ENCODE measurements around the gene DDX23. TPM values are rescaled to one million over a fixed set of nuclear protein-coding genes. Genes with fewer than 3 reads are reported as not detected.

Gene DDX23
- total and polyA plus RNA-seq, 4 donors, result 36.6 to 86.7 (median 61.7) TPM

DNA sequence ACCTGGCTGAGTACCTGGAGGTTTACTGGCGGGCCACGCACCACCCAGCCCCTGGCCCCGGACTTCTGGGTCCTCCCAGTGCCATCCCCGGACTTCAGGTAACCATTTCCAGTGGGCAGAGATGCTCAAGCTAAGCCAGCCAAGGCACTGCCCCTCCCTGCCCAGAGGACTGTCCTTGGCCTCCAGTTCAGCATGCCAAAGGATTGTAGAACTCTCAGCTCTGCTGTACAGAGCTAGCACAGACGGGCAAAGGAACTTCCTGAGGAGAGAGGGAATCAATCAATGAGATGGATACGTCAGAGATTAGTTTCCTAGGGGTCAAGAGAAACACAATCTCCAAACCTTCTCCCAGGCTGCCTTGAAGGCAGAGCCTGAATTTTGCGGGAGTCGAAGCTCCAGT is 24.9 kb downstream of the DDX23 start:
- ATAC-seq (ENCODE audit: insufficient read depth, low FRiP score), result no peak
- H3K27ac ChIP-seq (ENCODE audit: low read depth in 1 of 2, low read length in 1 of 2), result no peak overlapping the region
- H3K9me3 ChIP-seq (ENCODE audit: control insufficient read depth in 4 of 4, insufficient read depth in 3 of 4, low read length in 3 of 4), result no peaks in the 10 kb centered on the region
- no peak overlapping the region for H3K4me3 ChIP-seq
- H3K9ac ChIP-seq (ENCODE audit: insufficient read depth in 1 of 2, low read length in 2 of 2), result no peak overlapping the region
- WGBS, 2 donors, result 86 to 87% methylated on average over 8 of the region's 8 CpGs
- TF ChIP-seq, protein P1, sequence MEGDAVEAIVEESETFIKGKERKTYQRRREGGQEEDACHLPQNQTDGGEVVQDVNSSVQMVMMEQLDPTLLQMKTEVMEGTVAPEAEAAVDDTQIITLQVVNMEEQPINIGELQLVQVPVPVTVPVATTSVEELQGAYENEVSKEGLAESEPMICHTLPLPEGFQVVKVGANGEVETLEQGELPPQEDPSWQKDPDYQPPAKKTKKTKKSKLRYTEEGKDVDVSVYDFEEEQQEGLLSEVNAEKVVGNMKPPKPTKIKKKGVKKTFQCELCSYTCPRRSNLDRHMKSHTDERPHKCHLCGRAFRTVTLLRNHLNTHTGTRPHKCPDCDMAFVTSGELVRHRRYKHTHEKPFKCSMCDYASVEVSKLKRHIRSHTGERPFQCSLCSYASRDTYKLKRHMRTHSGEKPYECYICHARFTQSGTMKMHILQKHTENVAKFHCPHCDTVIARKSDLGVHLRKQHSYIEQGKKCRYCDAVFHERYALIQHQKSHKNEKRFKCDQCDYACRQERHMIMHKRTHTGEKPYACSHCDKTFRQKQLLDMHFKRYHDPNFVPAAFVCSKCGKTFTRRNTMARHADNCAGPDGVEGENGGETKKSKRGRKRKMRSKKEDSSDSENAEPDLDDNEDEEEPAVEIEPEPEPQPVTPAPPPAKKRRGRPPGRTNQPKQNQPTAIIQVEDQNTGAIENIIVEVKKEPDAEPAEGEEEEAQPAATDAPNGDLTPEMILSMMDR (IDR thresholded peaks at IDR 0.05; ENCODE audit: control extremely low read depth, extremely low read depth), result no peak
- DNase-seq, result no peak
- peaks cover 0 to 6% (median 0%) of the 10 kb centered on the region in 5 donors for H3K4me1 ChIP-seq (ENCODE audit: control insufficient read depth in 5 of 5, insufficient read depth in 5 of 5, low read length in 5 of 5)
- peaks cover 16 to 49% (median 24%) of the 10 kb centered on the region in 4 donors for H3K36me3 ChIP-seq (ENCODE audit: control insufficient read depth in 4 of 4, insufficient read depth in 4 of 4, low read length in 4 of 4)
- no peaks in the 10 kb centered on the region for H3K27me3 ChIP-seq (ENCODE audit: control insufficient read depth in 3 of 3, insufficient read depth in 3 of 3, low read length in 2 of 3)

DNA sequence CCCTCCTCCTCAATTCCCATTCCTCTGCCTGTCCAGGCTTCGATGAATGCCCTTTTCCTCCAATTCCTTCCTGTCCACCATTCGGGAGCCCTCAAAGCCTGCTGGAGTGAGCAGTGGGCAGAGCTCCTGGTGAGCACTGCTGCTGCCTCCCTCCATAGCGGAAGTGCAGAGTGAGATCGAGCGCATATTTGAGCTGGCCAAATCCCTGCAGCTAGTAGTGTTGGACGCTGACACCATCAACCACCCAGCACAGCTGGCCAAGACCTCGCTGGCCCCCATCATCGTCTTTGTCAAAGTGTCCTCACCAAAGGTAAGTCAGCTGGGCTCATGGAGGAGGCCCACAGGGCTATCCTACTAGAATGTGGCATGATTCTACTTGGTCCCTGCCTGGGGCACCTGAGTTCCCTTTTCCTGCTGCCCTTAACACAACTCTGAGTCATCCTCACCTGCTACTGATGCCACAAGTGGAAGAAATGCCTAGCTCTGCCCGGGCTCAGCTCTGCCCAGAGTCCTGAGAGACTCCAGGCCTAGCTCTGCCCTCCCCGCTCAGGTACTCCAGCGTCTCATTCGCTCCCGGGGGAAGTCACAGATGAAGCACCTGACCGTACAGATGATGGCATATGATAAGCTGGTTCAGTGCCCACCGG is 25.6 kb downstream of the DDX23 start:
- H3K27me3 ChIP-seq (ENCODE audit: control insufficient read depth in 3 of 3, insufficient read depth in 3 of 3, low read length in 2 of 3), result no peaks in the 10 kb centered on the region
- no peak overlapping the region for H3K9ac ChIP-seq (ENCODE audit: insufficient read depth in 1 of 2, low read length in 2 of 2)
- peaks cover 12 to 42% (median 18%) of the 10 kb centered on the region in 4 donors for H3K36me3 ChIP-seq (ENCODE audit: control insufficient read depth in 4 of 4, insufficient read depth in 4 of 4, low read length in 4 of 4)
- no peak for ATAC-seq (ENCODE audit: insufficient read depth, low FRiP score)
- WGBS, 2 donors, result 85 to 90% methylated on average over 15 of the region's 15 CpGs
- H3K27ac ChIP-seq (ENCODE audit: low read depth in 1 of 2, low read length in 1 of 2), result no peak overlapping the region
- no peaks in the 10 kb centered on the region for H3K9me3 ChIP-seq (ENCODE audit: control insufficient read depth in 4 of 4, insufficient read depth in 3 of 4, low read length in 3 of 4)
- TF ChIP-seq, protein P1 (IDR thresholded peaks at IDR 0.05; ENCODE audit: control extremely low read depth, extremely low read depth), result no peak
- DNase-seq, result no peak
- no peak overlapping the region for H3K4me3 ChIP-seq
- H3K4me1 ChIP-seq (ENCODE audit: control insufficient read depth in 5 of 5, insufficient read depth in 5 of 5, low read length in 5 of 5), result peaks cover 0 to 6% (median 0%) of the 10 kb centered on the region in 5 donors

DNA sequence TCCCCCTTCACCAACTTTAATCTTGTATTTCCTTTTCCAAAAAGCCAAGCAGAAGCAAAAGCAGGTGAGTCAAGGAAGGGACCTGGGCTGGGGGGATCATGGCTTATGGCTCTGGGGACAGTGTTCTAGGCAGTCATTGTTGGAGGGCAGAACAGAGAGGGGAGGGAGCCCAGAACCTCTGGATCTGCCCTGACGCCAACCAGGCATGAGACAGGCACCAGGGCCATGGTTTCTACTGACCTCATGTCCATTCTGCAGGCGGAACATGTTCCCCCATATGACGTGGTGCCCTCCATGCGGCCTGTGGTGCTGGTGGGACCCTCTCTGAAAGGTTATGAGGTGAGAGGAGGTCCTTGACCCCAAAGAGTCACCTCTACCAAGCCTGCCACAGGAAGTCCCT is 27.1 kb downstream of the DDX23 start:
- H3K4me3 ChIP-seq, result no peak overlapping the region
- peaks cover 0 to 7% (median 0%) of the 10 kb centered on the region in 5 donors for H3K4me1 ChIP-seq (ENCODE audit: control insufficient read depth in 5 of 5, insufficient read depth in 5 of 5, low read length in 5 of 5)
- H3K9me3 ChIP-seq (ENCODE audit: control insufficient read depth in 4 of 4, insufficient read depth in 3 of 4, low read length in 3 of 4), result no peaks in the 10 kb centered on the region
- no peak for ATAC-seq (ENCODE audit: insufficient read depth, low FRiP score)
- no peak overlapping the region for H3K27ac ChIP-seq (ENCODE audit: low read depth in 1 of 2, low read length in 1 of 2)
- H3K27me3 ChIP-seq (ENCODE audit: control insufficient read depth in 3 of 3, insufficient read depth in 3 of 3, low read length in 2 of 3), result no peaks in the 10 kb centered on the region
- H3K9ac ChIP-seq (ENCODE audit: insufficient read depth in 1 of 2, low read length in 2 of 2), result no peak overlapping the region
- TF ChIP-seq, protein P1 (IDR thresholded peaks at IDR 0.05; ENCODE audit: control extremely low read depth, extremely low read depth), result no peak
- WGBS, 2 donors, result 93 to 98% methylated on average over 4 of the region's 4 CpGs
- H3K36me3 ChIP-seq (ENCODE audit: control insufficient read depth in 4 of 4, insufficient read depth in 4 of 4, low read length in 4 of 4), result peaks cover 2 to 28% (median 9%) of the 10 kb centered on the region in 4 donors
- DNase-seq, result no peak
